Uterus (tissue), 4 donors: Measurements from ENCODE around the gene RNF186. TPM values are rescaled to one million over a fixed set of nuclear protein-coding genes. Genes with fewer than 3 reads are reported as not detected.

Experiments
- DNase-seq, 2 donors: peaks; one replicate each; pipeline ENCODE4 v3.0.0-alpha.2; 2019 to 2020
- H3K27ac ChIP-seq, 2 donors: fragments of 200-600 bp; sonication (generic); 1 replicate in 1 of 2; 2 replicates in 1 of 2; pipeline ENCODE4 v1.5.1; 2016 to 2018
- H3K27me3 ChIP-seq, 2 donors: fragments of 200-600 bp; sonication (generic); one replicate each; pipeline ENCODE4 v1.5.1; 2018 to 2019; ENCODE audit warnings: control low read depth in 1 of 2
- H3K36me3 ChIP-seq, 2 donors: fragments of 200-600 bp; sonication (generic); one replicate each; pipeline ENCODE4 v1.5.1; 2019; ENCODE audit warnings: control low read depth in 1 of 2
- H3K4me1 ChIP-seq, 2 donors: fragments of 200-600 bp; sonication (generic); one replicate each; pipeline ENCODE4 v1.5.1; 2018 to 2019; ENCODE audit warnings: control low read depth in 1 of 2
- H3K4me3 ChIP-seq, 2 donors: fragments of 200-600 bp; sonication (generic); 1 replicate in 1 of 2; 2 replicates in 1 of 2; pipeline ENCODE4 v1.5.1; 2018 to 2019; ENCODE audit warnings: mild to moderate bottlenecking in 1 of 2
- H3K9me3 ChIP-seq, 2 donors: fragments of 200-600 bp; sonication (generic); one replicate each; pipeline ENCODE4 v1.5.1; 2019; ENCODE audit warnings: control low read depth in 1 of 2
- POLR2A ChIP-seq, 2 donors: fragments of 450-650 bp; IDR thresholded peaks; one replicate each; pipeline ENCODE4 v1.6.1; 2016; ENCODE audit warnings: antibody characterized with exemption in 2 of 2, mild to moderate bottlenecking in 1 of 2, moderate library complexity in 1 of 2
- intact Hi-C: fragments of 100-400 bp; cut with DNase I; formaldehyde crosslinking; loops from one replicate; pipeline ENCODE4 v1.15.1; 2023; ENCODE audit warnings: low total_unique reads
- total RNA-seq, 4 donors: library from RNA; depleted of rRNA in 3 of 4; stranded (reverse); fragments of >200 nt in 3 of 4; gene quantifications; one replicate each; pipeline versions ENCODE4 v1.1.0 to v1.2.4, GENCODE V29; 2014 to 2023
- TF ChIP-seq, protein P1 (sequence below), 4 experiments: fragments of 200-600 bp in 2 of 4; fragments of 450-650 bp in 2 of 4; sonication (generic) in 2 of 4; IDR thresholded peaks; one replicate each; pipeline ENCODE4 v1.5.1; 2016 to 2019; ENCODE audit warnings: antibody characterized with exemption in 4 of 4, mild to moderate bottlenecking in 2 of 4, moderate library complexity in 1 of 4
- donor health status: DM: yes; HTN: yes; CAD: no.

Gene RNF186
- total RNA-seq, 4 donors from 2014 or later: 0.29 TPM; not detected in 3

DNA sequence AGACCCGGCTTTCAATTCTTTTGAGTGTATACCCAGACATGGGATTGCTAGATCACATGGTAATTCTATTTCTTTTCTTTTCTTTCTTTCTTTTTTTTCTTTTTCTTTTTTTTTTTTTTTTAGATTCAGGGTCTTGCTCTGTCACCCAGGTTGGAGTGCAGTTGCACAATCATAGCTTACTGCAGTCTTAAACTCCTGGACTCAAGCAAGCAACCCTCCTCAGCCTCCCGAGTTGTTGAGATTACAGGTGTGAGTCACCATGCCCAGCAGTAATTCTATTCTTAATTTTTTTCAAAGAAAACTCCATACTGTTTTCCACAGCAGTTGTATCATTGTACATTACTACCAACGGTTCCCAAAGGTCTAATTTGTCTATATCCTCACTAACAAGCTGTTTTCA lies 13.5 kb upstream of the RNF186 start:
- Histone ChIP-seq H3K4me1 (no peaks in the 10 kb centered on the region), H3K27ac (no peak overlapping the region), H3K4me3 (no peak overlapping the region), H3K36me3 (no peaks in the 10 kb centered on the region), H3K9me3 (no peaks in the 10 kb centered on the region), H3K27me3 (no peaks in the 10 kb centered on the region)
- no peak for DNase-seq
- intact Hi-C loops: no loop called here
- TF ChIP-seq, protein P1, sequence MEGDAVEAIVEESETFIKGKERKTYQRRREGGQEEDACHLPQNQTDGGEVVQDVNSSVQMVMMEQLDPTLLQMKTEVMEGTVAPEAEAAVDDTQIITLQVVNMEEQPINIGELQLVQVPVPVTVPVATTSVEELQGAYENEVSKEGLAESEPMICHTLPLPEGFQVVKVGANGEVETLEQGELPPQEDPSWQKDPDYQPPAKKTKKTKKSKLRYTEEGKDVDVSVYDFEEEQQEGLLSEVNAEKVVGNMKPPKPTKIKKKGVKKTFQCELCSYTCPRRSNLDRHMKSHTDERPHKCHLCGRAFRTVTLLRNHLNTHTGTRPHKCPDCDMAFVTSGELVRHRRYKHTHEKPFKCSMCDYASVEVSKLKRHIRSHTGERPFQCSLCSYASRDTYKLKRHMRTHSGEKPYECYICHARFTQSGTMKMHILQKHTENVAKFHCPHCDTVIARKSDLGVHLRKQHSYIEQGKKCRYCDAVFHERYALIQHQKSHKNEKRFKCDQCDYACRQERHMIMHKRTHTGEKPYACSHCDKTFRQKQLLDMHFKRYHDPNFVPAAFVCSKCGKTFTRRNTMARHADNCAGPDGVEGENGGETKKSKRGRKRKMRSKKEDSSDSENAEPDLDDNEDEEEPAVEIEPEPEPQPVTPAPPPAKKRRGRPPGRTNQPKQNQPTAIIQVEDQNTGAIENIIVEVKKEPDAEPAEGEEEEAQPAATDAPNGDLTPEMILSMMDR (IDR thresholded peaks at IDR 0.05): no peak
- no peak for TF ChIP-seq POLR2A (IDR thresholded peaks at IDR 0.05)

DNA sequence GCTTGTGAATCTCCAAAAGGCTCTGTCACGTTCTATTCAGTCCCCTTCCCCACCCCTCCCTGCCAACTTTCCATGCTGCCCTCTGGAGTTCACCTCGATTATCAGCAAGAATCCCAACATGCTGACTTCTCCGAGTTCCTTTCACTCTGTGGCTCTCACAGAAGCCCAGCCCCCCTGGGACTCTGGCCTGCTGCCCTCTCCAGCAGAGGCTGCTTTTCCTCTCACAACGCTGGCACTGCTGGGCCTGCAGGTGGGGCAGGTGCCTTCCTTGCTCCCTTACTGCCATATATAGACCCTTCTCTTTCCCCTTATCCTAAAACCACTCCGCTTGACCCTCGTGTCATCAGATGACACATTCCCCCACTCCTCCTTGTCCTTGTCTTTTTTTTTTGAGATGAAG lies 10.2 kb upstream of the RNF186 start:
- no peaks in the 10 kb centered on the region for H3K4me1 ChIP-seq
- H3K27ac ChIP-seq: no peak overlapping the region
- no peaks in the 10 kb centered on the region for H3K9me3 ChIP-seq
- DNase-seq: no peak
- no peaks in the 10 kb centered on the region for H3K36me3 ChIP-seq
- intact Hi-C loops: no loop called here
- no peak overlapping the region for H3K4me3 ChIP-seq
- TF ChIP-seq, protein P1 (IDR thresholded peaks at IDR 0.05): no peak
- TF ChIP-seq POLR2A (IDR thresholded peaks at IDR 0.05): no peak
- H3K27me3 ChIP-seq: no peaks in the 10 kb centered on the region

DNA sequence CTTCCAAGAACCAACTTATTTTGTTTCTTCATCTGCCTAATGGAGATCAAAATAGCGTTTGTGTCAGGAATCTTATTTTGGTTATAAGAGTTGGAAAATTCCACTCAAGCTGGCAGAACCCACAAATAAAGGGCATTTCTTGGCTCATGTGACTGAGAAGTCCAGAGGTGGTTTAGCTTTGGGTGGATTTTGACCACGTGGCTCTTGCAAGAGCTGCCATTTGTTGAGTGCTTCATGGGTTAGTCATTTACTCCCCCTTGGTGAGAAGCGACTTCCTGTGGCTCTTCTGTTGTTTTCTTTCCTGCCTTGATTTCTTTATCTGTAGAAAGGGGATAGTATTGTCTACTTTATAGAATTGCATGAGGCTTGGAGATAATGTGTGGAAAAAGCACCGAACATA lies 9.5 kb upstream of the RNF186 start:
- Histone ChIP-seq H3K27me3 (no peaks in the 10 kb centered on the region), H3K27ac (no peak overlapping the region), H3K4me3 (no peak overlapping the region), H3K4me1 (no peaks in the 10 kb centered on the region), H3K36me3 (no peaks in the 10 kb centered on the region), H3K9me3 (no peaks in the 10 kb centered on the region)
- intact Hi-C loops: no loop called here
- no peak for DNase-seq
- TF ChIP-seq, protein P1 (IDR thresholded peaks at IDR 0.05): no peak
- no peak for TF ChIP-seq POLR2A (IDR thresholded peaks at IDR 0.05)

DNA sequence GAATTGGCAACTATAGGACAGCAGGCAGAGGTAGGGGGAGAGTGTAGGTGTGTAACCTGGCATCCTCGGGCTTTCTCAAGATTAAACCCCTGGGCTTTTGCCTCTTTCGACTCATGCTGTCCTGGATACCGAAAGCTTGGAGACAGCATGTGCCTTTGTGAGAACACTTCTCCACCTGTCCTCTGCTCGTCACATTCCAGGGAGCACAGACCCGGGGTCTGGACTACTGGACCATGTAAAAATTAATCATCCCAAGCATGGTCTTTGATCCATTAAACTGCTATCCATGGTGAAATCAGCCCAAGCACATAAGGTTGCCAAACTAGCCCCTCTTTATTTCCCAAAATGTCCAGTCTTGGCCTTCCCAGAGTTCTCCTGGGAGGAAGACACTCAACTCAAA lies 9.0 kb upstream of the RNF186 start:
- no peak for DNase-seq

DNA sequence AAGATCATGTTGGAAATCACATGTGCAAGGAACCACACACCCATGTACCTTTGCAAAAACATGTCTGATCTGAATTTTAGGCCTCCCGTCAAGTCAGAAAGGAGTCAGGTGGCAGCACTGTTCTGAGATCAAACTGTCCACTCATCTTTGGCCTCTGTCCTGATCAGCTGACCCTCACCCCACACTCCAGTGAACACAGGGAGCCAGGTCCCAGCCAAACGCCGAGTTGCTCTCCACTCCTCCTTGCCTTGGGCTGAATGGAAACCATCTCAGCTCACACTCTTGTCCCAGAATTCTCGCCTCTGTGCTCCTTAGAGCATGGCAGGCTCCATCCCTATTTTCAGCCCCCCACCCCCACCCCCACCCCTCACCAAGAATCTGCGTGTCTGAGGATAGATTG lies 4.6 kb upstream of the RNF186 start:
- H3K27ac ChIP-seq: no peak overlapping the region
- no peak for DNase-seq

More for the DNA sequence above, 9.0 kb upstream of the RNF186 start:
- H3K4me3 ChIP-seq: no peak overlapping the region
- TF ChIP-seq, protein P1 (IDR thresholded peaks at IDR 0.05): no peak
- no peak for TF ChIP-seq POLR2A (IDR thresholded peaks at IDR 0.05)
- no peaks in the 10 kb centered on the region for H3K27me3 ChIP-seq
- H3K27ac ChIP-seq: no peak overlapping the region
- H3K36me3 ChIP-seq: no peaks in the 10 kb centered on the region
- intact Hi-C loops: no loop called here
- H3K9me3 ChIP-seq: no peaks in the 10 kb centered on the region
- no peaks in the 10 kb centered on the region for H3K4me1 ChIP-seq

More for the DNA sequence above, 4.6 kb upstream of the RNF186 start:
- TF ChIP-seq, protein P1 (IDR thresholded peaks at IDR 0.05): no peak
- TF ChIP-seq POLR2A (IDR thresholded peaks at IDR 0.05): no peak
- Histone ChIP-seq H3K4me3 (no peak overlapping the region), H3K36me3 (no peaks in the 10 kb centered on the region), H3K4me1 (no peaks in the 10 kb centered on the region), H3K27me3 (no peaks in the 10 kb centered on the region), H3K9me3 (no peaks in the 10 kb centered on the region)
- intact Hi-C loops: no loop called here
